Prostate gland (tissue), 2 donors: ENCODE measurements around the gene MT2A.

Experiments used
- CTCF ChIP-seq, 4 experiments: fragments of 200-600 bp in 2 of 4; fragments of 450-650 bp in 2 of 4; sonication (generic) in 2 of 4; IDR thresholded peaks; 1 replicate in 3 of 4; 2 replicates in 1 of 4; pipeline ENCODE4 v1.5.1; 2016 to 2019; ENCODE audit warnings: antibody characterized with exemption in 4 of 4, mild to moderate bottlenecking in 2 of 4, moderate library complexity in 2 of 4
- POLR2A ChIP-seq: fragments of 450-650 bp; IDR thresholded peaks from one replicate; pipeline ENCODE4 v1.6.1; 2016; ENCODE audit warnings: antibody characterized with exemption, mild to moderate bottlenecking
- POLR2AphosphoS5 ChIP-seq: sonication (generic); formaldehyde crosslinking; IDR thresholded peaks from one replicate; pipeline ENCODE4 v1.6.1; 2017; ENCODE audit warnings: antibody characterized with exemption

GRCh38 chr16:56620339-56620897 is 12.0 kb downstream of the MT2A start:
- TF ChIP-seq CTCF (IDR thresholded peaks at IDR 0.05) (no peak), POLR2A (no peak), POLR2AphosphoS5 (no peak)
